SK-N-SH (cell line): ENCODE measurements around the gene PTPRD.

Experiments
- EP300 ChIP-seq, 2 experiments: IDR thresholded peaks; 2 replicates each; pipeline versions ENCODE4 v1.4.0 to v1.6.1; 2012; ENCODE audit warnings: borderline replicate concordance in 1 of 2, low read depth in 1 of 2, low read length in 1 of 2
- EZH2phosphoT487 ChIP-seq: fragments of 200-600 bp; sonication (generic); IDR thresholded peaks from 2 replicates; pipeline ENCODE4 v1.6.1; 2017; ENCODE audit warnings: low read depth, mixed run types, mild to moderate bottlenecking, antibody characterized with exemption, moderate library complexity, borderline replicate concordance
- GATA2 ChIP-seq: sonication (generic); formaldehyde crosslinking; IDR thresholded peaks from 2 replicates; pipeline ENCODE4 v1.5.0; 2020; ENCODE audit warnings: mild to moderate bottlenecking, missing genetic modification reagents
- POLR2AphosphoS5 ChIP-seq: IDR thresholded peaks from 2 replicates; pipeline ENCODE4 v1.6.1; 2012; ENCODE audit warnings: low read depth, low read length
- RAD21 ChIP-seq: IDR thresholded peaks from 2 replicates; pipeline ENCODE4 v1.6.1; 2012; ENCODE audit warnings: mild to moderate bottlenecking, low read length
- TAF1 ChIP-seq: IDR thresholded peaks from 2 replicates; pipeline ENCODE4 v1.6.1; 2012; ENCODE audit warnings: low read depth, mild to moderate bottlenecking, low read length, moderate library complexity, borderline replicate concordance
- YY1 ChIP-seq: IDR thresholded peaks from 2 replicates; pipeline ENCODE4 v1.4.0; 2012; ENCODE audit warnings: low read depth, mild to moderate bottlenecking
- TF ChIP-seq, protein P1 (sequence below): fragments of 200-600 bp; sonication (generic); IDR thresholded peaks from 2 replicates; pipeline ENCODE4 v1.6.1; 2017; ENCODE audit warnings: antibody characterized with exemption, mild to moderate bottlenecking, moderate library complexity
- TF ChIP-seq, protein P2 (sequence below): IDR thresholded peaks from 2 replicates; pipeline ENCODE4 v1.4.0; 2012; ENCODE audit warnings: low read depth, borderline replicate concordance

DNA sequence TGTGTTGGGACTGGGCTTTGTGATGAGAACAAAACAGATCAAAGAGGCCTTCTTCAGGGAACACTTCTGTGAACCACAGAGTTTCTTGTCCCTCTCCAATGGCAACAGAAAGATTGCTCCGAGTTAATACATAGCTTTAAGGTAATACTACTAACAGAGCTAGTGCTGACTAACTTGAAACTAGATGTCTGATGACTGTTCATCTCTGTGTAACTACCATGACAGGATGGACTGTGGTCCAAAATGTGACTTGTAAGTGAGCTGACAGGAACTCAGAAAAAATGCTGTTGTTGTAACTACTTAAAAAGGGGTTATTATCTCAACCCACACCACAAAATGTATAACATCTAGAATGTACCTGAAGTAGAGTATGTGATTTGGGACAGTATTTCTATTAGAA lies 2183.0 kb downstream of the PTPRD start:
- TF ChIP-seq YY1 (no peak), RAD21 (no peak), GATA2 (CRISPR knock-in tag) (no peak), EP300 (IDR thresholded peaks at IDR 0.05; ENCODE audit: borderline replicate concordance in 1 of 2, low read depth in 1 of 2, low read length in 1 of 2) (no peak), POLR2AphosphoS5 (no peak), TAF1 (no peak), EZH2phosphoT487 (no peak)
- TF ChIP-seq, protein P1, sequence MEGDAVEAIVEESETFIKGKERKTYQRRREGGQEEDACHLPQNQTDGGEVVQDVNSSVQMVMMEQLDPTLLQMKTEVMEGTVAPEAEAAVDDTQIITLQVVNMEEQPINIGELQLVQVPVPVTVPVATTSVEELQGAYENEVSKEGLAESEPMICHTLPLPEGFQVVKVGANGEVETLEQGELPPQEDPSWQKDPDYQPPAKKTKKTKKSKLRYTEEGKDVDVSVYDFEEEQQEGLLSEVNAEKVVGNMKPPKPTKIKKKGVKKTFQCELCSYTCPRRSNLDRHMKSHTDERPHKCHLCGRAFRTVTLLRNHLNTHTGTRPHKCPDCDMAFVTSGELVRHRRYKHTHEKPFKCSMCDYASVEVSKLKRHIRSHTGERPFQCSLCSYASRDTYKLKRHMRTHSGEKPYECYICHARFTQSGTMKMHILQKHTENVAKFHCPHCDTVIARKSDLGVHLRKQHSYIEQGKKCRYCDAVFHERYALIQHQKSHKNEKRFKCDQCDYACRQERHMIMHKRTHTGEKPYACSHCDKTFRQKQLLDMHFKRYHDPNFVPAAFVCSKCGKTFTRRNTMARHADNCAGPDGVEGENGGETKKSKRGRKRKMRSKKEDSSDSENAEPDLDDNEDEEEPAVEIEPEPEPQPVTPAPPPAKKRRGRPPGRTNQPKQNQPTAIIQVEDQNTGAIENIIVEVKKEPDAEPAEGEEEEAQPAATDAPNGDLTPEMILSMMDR, result no peak
- TF ChIP-seq, protein P2, sequence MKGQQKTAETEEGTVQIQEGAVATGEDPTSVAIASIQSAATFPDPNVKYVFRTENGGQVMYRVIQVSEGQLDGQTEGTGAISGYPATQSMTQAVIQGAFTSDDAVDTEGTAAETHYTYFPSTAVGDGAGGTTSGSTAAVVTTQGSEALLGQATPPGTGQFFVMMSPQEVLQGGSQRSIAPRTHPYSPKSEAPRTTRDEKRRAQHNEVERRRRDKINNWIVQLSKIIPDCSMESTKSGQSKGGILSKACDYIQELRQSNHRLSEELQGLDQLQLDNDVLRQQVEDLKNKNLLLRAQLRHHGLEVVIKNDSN, result no peak
